HCEC 1CT (cell line): ENCODE measurements around the gene VCL.
A peak's percentile ranks its signal among the peaks of the same experiment; 100 is the strongest.

ENCODE experiments used
- DNase-seq: peaks from one replicate; pipeline ENCODE4 v3.0.0-alpha.2; 2017

The VCL gene

GRCh38 chr10:74079936-74080590 lies 82.1 kb downstream of the VCL start:
- DNase-seq = peak; percentile 72

- peak; percentile 65 for DNase-seq
These were observed 83.4 kb downstream of the VCL start for GRCh38 chr10:74081192-74081803.

- DNase-seq = no peak
These were observed 84.2 kb downstream of the VCL start for GRCh38 chr10:74081941-74082718.

GRCh38 chr10:74083304-74083703 lies 85.4 kb downstream of the VCL start:
- no peak for DNase-seq

- DNase-seq = no peak
These were observed 87.0 kb downstream of the VCL start for GRCh38 chr10:74084955-74085354.

- no peak for DNase-seq
These were observed 88.4 kb downstream of the VCL start for GRCh38 chr10:74086317-74086716.

GRCh38 chr10:74088722-74089121 lies 90.8 kb downstream of the VCL start:
- DNase-seq = no peak

GRCh38 chr10:74092372-74092771 lies 94.5 kb downstream of the VCL start:
- no peak for DNase-seq

- no peak for DNase-seq
These were observed 95.7 kb downstream of the VCL start for GRCh38 chr10:74093530-74094164.

- no peak for DNase-seq
These were observed 96.3 kb downstream of the VCL start for GRCh38 chr10:74094231-74094630.

- no peak for DNase-seq
These were observed 98.9 kb downstream of the VCL start for GRCh38 chr10:74096777-74097176.

GRCh38 chr10:74097776-74098175 lies 99.9 kb downstream of the VCL start:
- DNase-seq = no peak

GRCh38 chr10:74099420-74099819 lies 101.5 kb downstream of the VCL start:
- no peak for DNase-seq

- no peak for DNase-seq
These were observed 101.9 kb downstream of the VCL start for GRCh38 chr10:74099836-74100235.

GRCh38 chr10:74103560-74104258 lies 105.8 kb downstream of the VCL start:
- peak; percentile 32 for DNase-seq

- DNase-seq = no peak
These were observed 106.6 kb downstream of the VCL start for GRCh38 chr10:74104480-74104879.

- no peak for DNase-seq
These were observed 107.1 kb downstream of the VCL start for GRCh38 chr10:74104996-74105395.

- no peak for DNase-seq
These were observed 109.5 kb downstream of the VCL start for GRCh38 chr10:74107391-74107790.

GRCh38 chr10:74109452-74109851 lies 111.5 kb downstream of the VCL start:
- no peak for DNase-seq

- no peak for DNase-seq
These were observed 112.2 kb downstream of the VCL start for GRCh38 chr10:74110120-74110519.

- no peak for DNase-seq
These were observed 113.9 kb downstream of the VCL start for GRCh38 chr10:74111799-74112198.

GRCh38 chr10:74113546-74113945 lies 115.6 kb downstream of the VCL start:
- no peak for DNase-seq

GRCh38 chr10:74114041-74114448 lies 116.1 kb downstream of the VCL start:
- DNase-seq = no peak
